C4-2B (cell line): ENCODE data around the gene LAMA2.

Source experiments
- CTCF ChIP-seq: fragments of 450-650 bp; conservative IDR thresholded peaks from 2 replicates; pipeline ENCODE4 v1.5.1; 2017; ENCODE audit warnings: mild to moderate bottlenecking
- ZFX ChIP-seq: fragments of 450-650 bp; IDR thresholded peaks from 2 replicates; pipeline ENCODE4 v1.6.1; 2017

GRCh38 chr6:128919412-128920180, 36.7 kb downstream of the LAMA2 start:
- TF ChIP-seq CTCF (no peak), ZFX (no peak)
